K562 (cell line): ENCODE data around the gene HRC. TPM values are rescaled to one million over a fixed set of nuclear protein-coding genes. Genes with fewer than 3 reads are reported as not detected.
A peak's percentile ranks its signal among the peaks of the same experiment; 100 is the strongest.

Experiments used
- BDP1 ChIP-seq: IDR thresholded peaks from 3 replicates; pipeline ENCODE4 v1.6.1; 2011; ENCODE audit not compliant: insufficient read length, insufficient read depth
- BRD4 ChIP-seq: fragments of 200-600 bp; sonication (generic); IDR thresholded peaks from 2 replicates; pipeline ENCODE4 v1.6.1; 2017; ENCODE audit warnings: inconsistent platforms
- GATAD2A ChIP-seq: fragments of 450-650 bp; IDR thresholded peaks from 2 replicates; pipeline ENCODE4 v1.6.1; 2017
- MAFK ChIP-seq: IDR thresholded peaks from 2 replicates; pipeline ENCODE4 v1.6.1; 2011; ENCODE audit warnings: low read length, improper control_type of control experiment
- RFX7 ChIP-seq: fragments of 250-450 bp; sonication (Bioruptor Pico); IDR thresholded peaks from 2 replicates; pipeline ENCODE4 v1.5.1; 2021; ENCODE audit warnings: mild to moderate bottlenecking
- SREBF1 ChIP-seq: fragments of 150-350 bp; IDR thresholded peaks from 2 replicates; pipeline ENCODE4 v1.6.1; 2014; ENCODE audit warnings: antibody characterized with exemption, low read depth, low read length, borderline replicate concordance
- ZFPM2 ChIP-seq: fragments of 250-450 bp; sonication (Bioruptor Pico); IDR thresholded peaks from 2 replicates; pipeline ENCODE4 v1.5.1; 2022; ENCODE audit warnings: mild to moderate bottlenecking
- ZNF507 ChIP-seq: conservative IDR thresholded peaks from 2 replicates; pipeline ENCODE4 v1.6.1; 2017; ENCODE audit warnings: missing genetic modification characterization, missing compliant biosample characterization
- ZZZ3 ChIP-seq: fragments of 450-650 bp; IDR thresholded peaks from 2 replicates; pipeline ENCODE4 v1.6.1; 2016; ENCODE audit warnings: antibody characterized with exemption, mild to moderate bottlenecking, moderate library complexity
- polyA plus RNA-seq, 8 experiments: library from polyadenylated mRNA; depleted of rRNA in 4 of 8; stranded (reverse) in 5 of 8; unstranded in 3 of 8; fragments of >200 nt; fragmentation: Nextera tagmentation in 2 of 8; fragmentation: Illumina TruSeq in 1 of 8; extraction: Ambion mirVana in 2 of 8; extraction: Trizol in 1 of 8; gene quantifications; 2 replicates each; pipeline versions ENCODE4 v1.2.1 to v1.2.3, GENCODE V29; 2011 to 2014; ENCODE audit warnings: inconsistent platforms in 1 of 8, missing spikeins in 1 of 8
- total RNA-seq, 7 experiments: library from RNA; depleted of rRNA in 6 of 7; stranded (reverse); fragments of >200 nt in 6 of 7; fragmentation: Illumina TruSeq in 2 of 7; extraction: Trizol in 2 of 7; gene quantifications; 2 replicates each; pipeline versions ENCODE4 v1.2.1 to v1.2.3, GENCODE V29; 2011 to 2021; ENCODE audit warnings: low replicate concordance in 1 of 7
- TF ChIP-seq, protein P1 (sequence below), 2 experiments: fragments of 450-650 bp in 1 of 2; IDR thresholded peaks; 2 replicates each; pipeline ENCODE4 v1.6.1; 2011 to 2017; ENCODE audit warnings: low read depth in 2 of 2, antibody characterized with exemption in 1 of 2, borderline replicate concordance in 1 of 2, low read length in 1 of 2, mild to moderate bottlenecking in 1 of 2, mixed read lengths in 1 of 2; ENCODE audit not compliant: control insufficient read depth in 1 of 2
- TF ChIP-seq, protein P2 (sequence below): fragments of 450-650 bp; IDR thresholded peaks from 2 replicates; pipeline ENCODE4 v1.7.0; 2016; ENCODE audit warnings: borderline replicate concordance
- TF ChIP-seq, protein P3 (sequence below): sonication (generic); formaldehyde crosslinking; IDR thresholded peaks from 2 replicates; pipeline ENCODE4 v1.8.1; 2023; ENCODE audit warnings: mild to moderate bottlenecking, missing genetic modification reagents
- TF ChIP-seq, protein P4 (sequence below), 2 experiments: fragments of 450-650 bp; IDR thresholded peaks; 2 replicates each; pipeline ENCODE4 v1.6.1; 2018; ENCODE audit warnings: mild to moderate bottlenecking in 2 of 2, low read depth in 1 of 2; ENCODE audit not compliant: partially characterized antibody in 2 of 2

HRC gene
- total and polyA plus RNA-seq, 9 of the 15 experiments (the other 6 are each of a cell fraction or from before 2014, with no cell fraction given) = 0.66 to 18.7 (median 13.1) TPM

DNA sequence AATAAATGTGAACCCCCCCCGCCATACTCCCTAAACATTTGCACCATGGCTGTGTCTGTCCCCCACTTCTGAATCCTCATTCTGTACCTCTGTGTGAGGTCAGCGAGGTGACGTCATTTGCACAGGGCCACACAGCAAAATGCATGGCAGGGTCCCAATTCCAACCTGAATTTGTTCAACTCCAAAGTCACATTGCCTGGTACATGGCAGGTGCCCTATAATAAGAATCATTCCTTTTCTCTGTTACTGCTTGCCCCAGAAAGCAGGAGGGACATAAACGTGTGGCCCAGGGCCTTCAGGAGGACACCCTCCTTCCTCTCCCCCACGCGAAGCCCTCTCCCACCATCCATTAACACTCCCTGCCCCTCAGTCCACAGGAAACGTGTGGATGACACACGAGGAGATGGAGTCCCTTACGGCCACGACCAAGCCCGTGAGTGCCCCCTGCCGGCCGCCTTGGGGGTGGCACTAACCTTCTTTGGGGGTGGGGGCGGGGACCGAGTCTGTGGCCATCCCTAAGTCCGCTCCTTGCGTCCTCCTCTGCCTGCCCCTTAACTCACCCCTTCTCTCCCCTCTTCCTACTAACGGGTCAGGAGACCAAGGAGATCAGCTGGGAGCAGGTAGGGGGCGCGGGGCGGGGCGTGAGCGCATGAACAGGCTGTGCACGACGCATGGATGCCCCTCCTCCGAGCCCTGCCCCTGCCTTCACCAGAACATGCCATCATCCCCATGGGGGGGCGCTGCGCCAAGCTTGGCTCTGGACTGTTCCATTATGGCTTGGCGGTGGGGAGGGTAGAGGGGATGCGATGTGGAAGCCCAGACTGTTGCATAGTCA is 9.4 kb downstream of the HRC start (continued):
- TF ChIP-seq, protein P1, sequence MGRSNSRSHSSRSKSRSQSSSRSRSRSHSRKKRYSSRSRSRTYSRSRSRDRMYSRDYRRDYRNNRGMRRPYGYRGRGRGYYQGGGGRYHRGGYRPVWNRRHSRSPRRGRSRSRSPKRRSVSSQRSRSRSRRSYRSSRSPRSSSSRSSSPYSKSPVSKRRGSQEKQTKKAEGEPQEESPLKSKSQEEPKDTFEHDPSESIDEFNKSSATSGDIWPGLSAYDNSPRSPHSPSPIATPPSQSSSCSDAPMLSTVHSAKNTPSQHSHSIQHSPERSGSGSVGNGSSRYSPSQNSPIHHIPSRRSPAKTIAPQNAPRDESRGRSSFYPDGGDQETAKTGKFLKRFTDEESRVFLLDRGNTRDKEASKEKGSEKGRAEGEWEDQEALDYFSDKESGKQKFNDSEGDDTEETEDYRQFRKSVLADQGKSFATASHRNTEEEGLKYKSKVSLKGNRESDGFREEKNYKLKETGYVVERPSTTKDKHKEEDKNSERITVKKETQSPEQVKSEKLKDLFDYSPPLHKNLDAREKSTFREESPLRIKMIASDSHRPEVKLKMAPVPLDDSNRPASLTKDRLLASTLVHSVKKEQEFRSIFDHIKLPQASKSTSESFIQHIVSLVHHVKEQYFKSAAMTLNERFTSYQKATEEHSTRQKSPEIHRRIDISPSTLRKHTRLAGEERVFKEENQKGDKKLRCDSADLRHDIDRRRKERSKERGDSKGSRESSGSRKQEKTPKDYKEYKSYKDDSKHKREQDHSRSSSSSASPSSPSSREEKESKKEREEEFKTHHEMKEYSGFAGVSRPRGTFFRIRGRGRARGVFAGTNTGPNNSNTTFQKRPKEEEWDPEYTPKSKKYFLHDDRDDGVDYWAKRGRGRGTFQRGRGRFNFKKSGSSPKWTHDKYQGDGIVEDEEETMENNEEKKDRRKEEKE (IDR thresholded peaks at IDR 0.05; ENCODE audit: borderline replicate concordance in 1 of 2, control insufficient read depth in 1 of 2, low read depth in 2 of 2, low read length in 1 of 2) = peak in 1 of 2 experiments; percentile 86; a peak in 2 of 4 replicates
- TF ChIP-seq MAFK (no peak), GATAD2A (0 out of 2 replicates have a peak, but pooled peaks have one; percentile 7), SREBF1 (peak; percentile 83; the same call in 1 of the 2 replicates), BDP1 (no peak), ZNF507 (tag) (no peak), ZZZ3 (no peak), BRD4 (no peak), ZFPM2 (no peak), RFX7 (CRISPR knock-in tag) (no peak)
- TF ChIP-seq, protein P2, sequence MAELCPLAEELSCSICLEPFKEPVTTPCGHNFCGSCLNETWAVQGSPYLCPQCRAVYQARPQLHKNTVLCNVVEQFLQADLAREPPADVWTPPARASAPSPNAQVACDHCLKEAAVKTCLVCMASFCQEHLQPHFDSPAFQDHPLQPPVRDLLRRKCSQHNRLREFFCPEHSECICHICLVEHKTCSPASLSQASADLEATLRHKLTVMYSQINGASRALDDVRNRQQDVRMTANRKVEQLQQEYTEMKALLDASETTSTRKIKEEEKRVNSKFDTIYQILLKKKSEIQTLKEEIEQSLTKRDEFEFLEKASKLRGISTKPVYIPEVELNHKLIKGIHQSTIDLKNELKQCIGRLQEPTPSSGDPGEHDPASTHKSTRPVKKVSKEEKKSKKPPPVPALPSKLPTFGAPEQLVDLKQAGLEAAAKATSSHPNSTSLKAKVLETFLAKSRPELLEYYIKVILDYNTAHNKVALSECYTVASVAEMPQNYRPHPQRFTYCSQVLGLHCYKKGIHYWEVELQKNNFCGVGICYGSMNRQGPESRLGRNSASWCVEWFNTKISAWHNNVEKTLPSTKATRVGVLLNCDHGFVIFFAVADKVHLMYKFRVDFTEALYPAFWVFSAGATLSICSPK = no peak
- TF ChIP-seq, protein P3, sequence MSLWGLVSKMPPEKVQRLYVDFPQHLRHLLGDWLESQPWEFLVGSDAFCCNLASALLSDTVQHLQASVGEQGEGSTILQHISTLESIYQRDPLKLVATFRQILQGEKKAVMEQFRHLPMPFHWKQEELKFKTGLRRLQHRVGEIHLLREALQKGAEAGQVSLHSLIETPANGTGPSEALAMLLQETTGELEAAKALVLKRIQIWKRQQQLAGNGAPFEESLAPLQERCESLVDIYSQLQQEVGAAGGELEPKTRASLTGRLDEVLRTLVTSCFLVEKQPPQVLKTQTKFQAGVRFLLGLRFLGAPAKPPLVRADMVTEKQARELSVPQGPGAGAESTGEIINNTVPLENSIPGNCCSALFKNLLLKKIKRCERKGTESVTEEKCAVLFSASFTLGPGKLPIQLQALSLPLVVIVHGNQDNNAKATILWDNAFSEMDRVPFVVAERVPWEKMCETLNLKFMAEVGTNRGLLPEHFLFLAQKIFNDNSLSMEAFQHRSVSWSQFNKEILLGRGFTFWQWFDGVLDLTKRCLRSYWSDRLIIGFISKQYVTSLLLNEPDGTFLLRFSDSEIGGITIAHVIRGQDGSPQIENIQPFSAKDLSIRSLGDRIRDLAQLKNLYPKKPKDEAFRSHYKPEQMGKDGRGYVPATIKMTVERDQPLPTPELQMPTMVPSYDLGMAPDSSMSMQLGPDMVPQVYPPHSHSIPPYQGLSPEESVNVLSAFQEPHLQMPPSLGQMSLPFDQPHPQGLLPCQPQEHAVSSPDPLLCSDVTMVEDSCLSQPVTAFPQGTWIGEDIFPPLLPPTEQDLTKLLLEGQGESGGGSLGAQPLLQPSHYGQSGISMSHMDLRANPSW = no peak
- TF ChIP-seq, protein P4, sequence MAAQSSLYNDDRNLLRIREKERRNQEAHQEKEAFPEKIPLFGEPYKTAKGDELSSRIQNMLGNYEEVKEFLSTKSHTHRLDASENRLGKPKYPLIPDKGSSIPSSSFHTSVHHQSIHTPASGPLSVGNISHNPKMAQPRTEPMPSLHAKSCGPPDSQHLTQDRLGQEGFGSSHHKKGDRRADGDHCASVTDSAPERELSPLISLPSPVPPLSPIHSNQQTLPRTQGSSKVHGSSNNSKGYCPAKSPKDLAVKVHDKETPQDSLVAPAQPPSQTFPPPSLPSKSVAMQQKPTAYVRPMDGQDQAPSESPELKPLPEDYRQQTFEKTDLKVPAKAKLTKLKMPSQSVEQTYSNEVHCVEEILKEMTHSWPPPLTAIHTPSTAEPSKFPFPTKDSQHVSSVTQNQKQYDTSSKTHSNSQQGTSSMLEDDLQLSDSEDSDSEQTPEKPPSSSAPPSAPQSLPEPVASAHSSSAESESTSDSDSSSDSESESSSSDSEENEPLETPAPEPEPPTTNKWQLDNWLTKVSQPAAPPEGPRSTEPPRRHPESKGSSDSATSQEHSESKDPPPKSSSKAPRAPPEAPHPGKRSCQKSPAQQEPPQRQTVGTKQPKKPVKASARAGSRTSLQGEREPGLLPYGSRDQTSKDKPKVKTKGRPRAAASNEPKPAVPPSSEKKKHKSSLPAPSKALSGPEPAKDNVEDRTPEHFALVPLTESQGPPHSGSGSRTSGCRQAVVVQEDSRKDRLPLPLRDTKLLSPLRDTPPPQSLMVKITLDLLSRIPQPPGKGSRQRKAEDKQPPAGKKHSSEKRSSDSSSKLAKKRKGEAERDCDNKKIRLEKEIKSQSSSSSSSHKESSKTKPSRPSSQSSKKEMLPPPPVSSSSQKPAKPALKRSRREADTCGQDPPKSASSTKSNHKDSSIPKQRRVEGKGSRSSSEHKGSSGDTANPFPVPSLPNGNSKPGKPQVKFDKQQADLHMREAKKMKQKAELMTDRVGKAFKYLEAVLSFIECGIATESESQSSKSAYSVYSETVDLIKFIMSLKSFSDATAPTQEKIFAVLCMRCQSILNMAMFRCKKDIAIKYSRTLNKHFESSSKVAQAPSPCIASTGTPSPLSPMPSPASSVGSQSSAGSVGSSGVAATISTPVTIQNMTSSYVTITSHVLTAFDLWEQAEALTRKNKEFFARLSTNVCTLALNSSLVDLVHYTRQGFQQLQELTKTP (IDR thresholded peaks at IDR 0.05; ENCODE audit: low read depth in 1 of 2, partially characterized antibody in 2 of 2) = no peak
